ENCODE measurements around the gene DISP2. TPM values are rescaled to one million over a fixed set of nuclear protein-coding genes. Genes with fewer than 3 reads are reported as not detected.

Gene DISP2
- total and polyA plus RNA-seq, 4 donors = 0.08 to 0.60 (median 0.31) TPM

- Histone ChIP-seq H3K4me3 (ENCODE audit: low read length in 2 of 2) (no peak overlapping the region), H3K36me3 (ENCODE audit: control insufficient read depth in 1 of 2, insufficient read depth in 2 of 2, low read length in 1 of 2) (peaks cover 0 to 3% of the 10 kb centered on the region in 2 donors), H3K27ac (ENCODE audit: low read depth in 1 of 2, low read length in 2 of 2) (no peak overlapping the region), H3K9me3 (ENCODE audit: control insufficient read depth, low read length) (no peaks in the 10 kb centered on the region), H3K27me3 (ENCODE audit: control insufficient read depth in 1 of 2, insufficient read depth in 2 of 2, low read length in 1 of 2) (no peaks in the 10 kb centered on the region), H3K4me1 (ENCODE audit: control insufficient read depth in 1 of 2, insufficient read depth in 2 of 2, low read length in 2 of 2) (no peaks in the 10 kb centered on the region)
- intact Hi-C loops (cut with DNase I) = no loop called here
- DNase-seq (no peak), ATAC-seq (ENCODE audit: low FRiP score) (no peak)
- 62 to 68% methylated on average over 8 of the region's 8 CpGs for WGBS, 2 donors
Measured at GRCh38 chr15:40397688-40398412, 39.8 kb downstream of the DISP2 start.

- H3K4me3 ChIP-seq (ENCODE audit: low read length in 2 of 2) = no peak overlapping the region
- H3K36me3 ChIP-seq (ENCODE audit: control insufficient read depth in 1 of 2, insufficient read depth in 2 of 2, low read length in 1 of 2) = peaks cover 0 to 3% of the 10 kb centered on the region in 2 donors
- no peaks in the 10 kb centered on the region for H3K27me3 ChIP-seq (ENCODE audit: control insufficient read depth in 1 of 2, insufficient read depth in 2 of 2, low read length in 1 of 2)
- H3K4me1 ChIP-seq (ENCODE audit: control insufficient read depth in 1 of 2, insufficient read depth in 2 of 2, low read length in 2 of 2) = no peaks in the 10 kb centered on the region
- intact Hi-C loops (cut with DNase I) = no loop called here
- WGBS, 2 donors = 78 to 87% methylated on average over 4 of the region's 4 CpGs
- H3K27ac ChIP-seq (ENCODE audit: low read depth in 1 of 2, low read length in 2 of 2) = no peak overlapping the region
- no peaks in the 10 kb centered on the region for H3K9me3 ChIP-seq (ENCODE audit: control insufficient read depth, low read length)
- DNase-seq (peak in 1 of 2 donors; percentile 62), ATAC-seq (ENCODE audit: low FRiP score) (no peak)
Measured at GRCh38 chr15:40398413-40398873, 40.4 kb downstream of the DISP2 start.

DNA sequence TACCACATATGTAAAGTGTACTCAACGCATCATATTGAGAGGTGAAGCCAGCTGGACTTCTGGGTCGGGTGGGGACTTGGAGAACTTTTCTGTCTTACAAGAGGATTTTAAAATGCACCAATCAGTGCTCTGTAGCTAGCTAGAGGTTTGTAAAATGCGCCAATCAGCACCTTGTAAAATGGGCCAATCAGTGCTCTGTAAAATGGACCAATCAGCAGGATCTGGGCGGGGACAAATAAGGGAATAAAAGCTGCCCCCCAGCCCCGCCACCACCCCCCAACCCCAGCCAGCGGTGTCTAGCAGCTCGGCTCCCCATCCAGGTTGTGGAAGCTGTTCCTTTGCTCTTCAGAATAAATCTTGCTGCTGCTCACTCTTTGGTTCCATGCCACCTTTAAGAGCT is 41.4 kb downstream of the DISP2 start:
- no peaks in the 10 kb centered on the region for H3K9me3 ChIP-seq (ENCODE audit: control insufficient read depth, low read length)
- ATAC-seq (ENCODE audit: low FRiP score) (no peak), DNase-seq (no peak)
- no peak overlapping the region for H3K27ac ChIP-seq (ENCODE audit: low read depth in 1 of 2, low read length in 2 of 2)
- 78 to 86% methylated on average over 7 of the region's 7 CpGs for WGBS, 2 donors
- intact Hi-C loops (cut with DNase I) = no loop called here
- H3K4me3 ChIP-seq (ENCODE audit: low read length in 2 of 2) = no peak overlapping the region
- no peaks in the 10 kb centered on the region for H3K27me3 ChIP-seq (ENCODE audit: control insufficient read depth in 1 of 2, insufficient read depth in 2 of 2, low read length in 1 of 2)
- no peaks in the 10 kb centered on the region for H3K4me1 ChIP-seq (ENCODE audit: control insufficient read depth in 1 of 2, insufficient read depth in 2 of 2, low read length in 2 of 2)
- no peaks in the 10 kb centered on the region for H3K36me3 ChIP-seq (ENCODE audit: control insufficient read depth in 1 of 2, insufficient read depth in 2 of 2, low read length in 1 of 2)

DNA sequence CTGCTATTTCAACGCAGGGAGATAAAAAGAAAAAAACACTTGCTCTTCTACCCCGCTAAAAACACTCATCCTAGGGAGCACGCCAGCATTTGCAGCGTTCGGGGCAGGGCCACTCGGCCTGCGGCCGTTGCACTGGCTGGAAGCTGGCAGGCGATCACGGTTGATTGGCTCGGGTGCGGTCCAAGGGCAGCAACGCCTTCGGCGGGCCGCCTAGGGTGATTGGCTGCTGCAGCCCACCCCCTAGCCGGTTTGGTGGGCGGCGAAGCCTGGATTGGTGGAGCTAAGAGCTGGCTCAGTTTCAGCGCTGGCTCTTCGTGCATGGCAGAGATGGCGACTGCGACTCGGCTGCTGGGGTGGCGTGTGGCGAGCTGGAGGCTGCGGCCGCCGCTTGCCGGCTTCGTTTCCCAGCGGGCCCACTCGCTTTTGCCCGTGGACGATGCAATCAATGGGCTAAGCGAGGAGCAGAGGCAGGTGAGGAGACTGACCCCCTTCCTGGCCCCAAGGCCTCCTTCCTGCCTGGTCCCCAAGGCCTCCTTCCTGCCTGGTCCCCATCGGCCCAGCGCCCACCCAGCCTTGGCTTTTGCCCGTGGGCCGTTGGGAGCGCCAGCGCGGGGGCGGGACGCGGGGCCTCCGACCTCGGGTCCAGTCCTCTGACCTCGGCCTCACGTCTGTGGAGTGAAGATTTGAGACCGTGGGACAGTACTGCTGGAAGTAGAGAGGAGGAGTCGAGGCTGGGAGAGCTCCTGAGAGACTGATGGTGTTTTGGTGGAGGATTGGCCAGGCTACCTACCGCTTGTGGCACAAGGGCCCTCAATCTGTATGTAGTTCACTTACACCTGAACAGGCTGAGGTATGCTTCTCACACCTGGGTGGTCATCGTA is 47.7 kb downstream of the DISP2 start, which contains the start of gene IVD:
Gene IVD, plus strand, starts transcription at position 295 of the 881 bp plus-strand sequence. Its CDS starts 33 bp downstream, at position 328.
- H3K27me3 ChIP-seq (ENCODE audit: control insufficient read depth in 1 of 2, insufficient read depth in 2 of 2, low read length in 1 of 2) = no peaks in the 10 kb centered on the region

DNA sequence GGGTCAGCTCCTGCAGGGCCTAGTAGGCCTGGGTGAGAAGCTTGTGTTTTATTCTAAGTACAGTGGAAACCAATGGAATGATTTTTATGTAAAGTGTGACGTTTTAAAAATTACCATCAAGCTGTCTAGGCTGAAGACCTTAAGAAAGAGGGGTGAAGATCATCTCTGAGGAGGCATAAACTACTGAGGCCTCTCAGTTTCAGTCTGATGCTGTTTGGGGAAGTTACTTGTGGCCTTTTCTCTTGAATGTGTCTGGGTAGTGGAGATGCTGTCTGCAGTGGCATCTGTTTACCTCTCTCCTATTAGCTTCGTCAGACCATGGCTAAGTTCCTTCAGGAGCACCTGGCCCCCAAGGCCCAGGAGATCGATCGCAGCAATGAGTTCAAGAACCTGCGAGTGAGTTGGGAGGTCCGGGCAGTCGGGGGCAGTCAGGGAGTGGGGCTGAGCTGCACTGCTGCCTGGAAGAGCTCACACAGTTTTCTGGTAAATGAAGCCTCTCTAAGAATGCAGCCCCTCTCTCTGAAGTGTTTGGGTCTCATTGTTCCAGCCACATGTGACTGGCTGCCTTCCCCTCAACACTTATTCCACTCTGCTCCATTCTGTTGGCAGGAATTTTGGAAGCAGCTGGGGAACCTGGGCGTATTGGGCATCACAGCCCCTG is 49.4 kb downstream of the DISP2 start:
- Histone ChIP-seq H3K9me3 (ENCODE audit: control insufficient read depth, low read length) (no peaks in the 10 kb centered on the region), H3K4me1 (ENCODE audit: control insufficient read depth in 1 of 2, insufficient read depth in 2 of 2, low read length in 2 of 2) (no peaks in the 10 kb centered on the region), H3K27me3 (ENCODE audit: control insufficient read depth in 1 of 2, insufficient read depth in 2 of 2, low read length in 1 of 2) (no peaks in the 10 kb centered on the region), H3K4me3 (ENCODE audit: low read length in 2 of 2) (no peak overlapping the region), H3K27ac (ENCODE audit: low read depth in 1 of 2, low read length in 2 of 2) (no peak overlapping the region), H3K36me3 (ENCODE audit: control insufficient read depth in 1 of 2, insufficient read depth in 2 of 2, low read length in 1 of 2) (peaks cover 0 to 9% of the 10 kb centered on the region in 2 donors)
- DNase-seq = no peak
- intact Hi-C loops (cut with DNase I) = loop anchor here in 1 of 2 donors (5.0 kb wide), 1 partner anchor 40 kb away; no protein-coding TSS in a partner anchor
- no peak for ATAC-seq (ENCODE audit: low FRiP score)
- 80 to 83% methylated on average over 8 of the region's 8 CpGs for WGBS, 2 donors

More for the DNA sequence above, 47.7 kb downstream of the DISP2 start, which contains the start of gene IVD:
- intact Hi-C loops (cut with DNase I) = loop anchor here in 1 of 2 donors (5.0 kb wide), 1 partner anchor 38 kb away; no protein-coding TSS in a partner anchor
- WGBS, 2 donors = 1% methylated on average over 53 to 54 of the region's 54 CpGs
- DNase-seq (peak; percentile 98), ATAC-seq (ENCODE audit: low FRiP score) (peak; percentile 99)
- peak within 1 kb of the TSS; percentile 84 to 92 for H3K4me3 ChIP-seq (ENCODE audit: low read length in 2 of 2)
- H3K36me3 ChIP-seq (ENCODE audit: control insufficient read depth in 1 of 2, insufficient read depth in 2 of 2, low read length in 1 of 2) = no peaks in the 10 kb centered on the region
- peak within 1 kb of the TSS in 1 of 2 donors; percentile 2 for H3K27ac ChIP-seq (ENCODE audit: low read depth in 1 of 2, low read length in 2 of 2)
- no peaks in the 10 kb centered on the region for H3K9me3 ChIP-seq (ENCODE audit: control insufficient read depth, low read length)
- H3K4me1 ChIP-seq (ENCODE audit: control insufficient read depth in 1 of 2, insufficient read depth in 2 of 2, low read length in 2 of 2) = no peaks in the 10 kb centered on the region

DNA sequence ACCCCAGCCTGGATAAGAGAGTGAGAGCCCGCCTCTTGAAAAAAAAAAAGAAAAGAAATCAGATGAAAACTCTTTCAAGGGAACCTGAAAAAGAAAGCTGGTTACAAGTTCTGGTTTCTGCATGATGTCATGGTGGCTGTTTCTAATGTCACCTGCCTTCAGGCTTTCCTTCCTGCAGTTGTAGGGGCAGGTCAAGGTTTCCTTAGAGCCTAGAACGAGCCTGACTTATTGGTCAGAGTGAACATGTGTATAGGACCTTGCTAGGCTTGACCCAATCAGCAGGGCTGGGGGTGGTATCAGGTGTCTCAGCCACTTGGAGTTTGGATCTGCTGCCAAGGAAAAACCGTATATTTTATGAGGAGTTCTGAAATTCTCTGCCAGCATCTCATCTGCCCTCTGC is 51.3 kb downstream of the DISP2 start:
- no peak for DNase-seq
- intact Hi-C loops (cut with DNase I) = loop anchor here in 1 of 2 donors (5.0 kb wide), 1 partner anchor 42 kb away; no protein-coding TSS in a partner anchor
- no peak for ATAC-seq (ENCODE audit: low FRiP score)

GRCh38 chr15:40410476-40410875 is 52.5 kb downstream of the DISP2 start:
- DNase-seq (no peak), ATAC-seq (ENCODE audit: low FRiP score) (no peak)
- 92 to 95% methylated on average over 11 of the region's 11 CpGs for WGBS, 2 donors
- no peak overlapping the region for H3K4me3 ChIP-seq (ENCODE audit: low read length in 2 of 2)
- intact Hi-C loops (cut with DNase I) = no loop called here
- H3K27ac ChIP-seq (ENCODE audit: low read depth in 1 of 2, low read length in 2 of 2) = no peak overlapping the region
- H3K27me3 ChIP-seq (ENCODE audit: control insufficient read depth in 1 of 2, insufficient read depth in 2 of 2, low read length in 1 of 2) = no peaks in the 10 kb centered on the region
- no peaks in the 10 kb centered on the region for H3K9me3 ChIP-seq (ENCODE audit: control insufficient read depth, low read length)
- no peaks in the 10 kb centered on the region for H3K4me1 ChIP-seq (ENCODE audit: control insufficient read depth in 1 of 2, insufficient read depth in 2 of 2, low read length in 2 of 2)
- peaks cover 5 to 15% of the 10 kb centered on the region in 2 donors for H3K36me3 ChIP-seq (ENCODE audit: control insufficient read depth in 1 of 2, insufficient read depth in 2 of 2, low read length in 1 of 2)

More for the DNA sequence above, 51.3 kb downstream of the DISP2 start:
- H3K27ac ChIP-seq (ENCODE audit: low read depth in 1 of 2, low read length in 2 of 2) = no peak overlapping the region
- H3K4me1 ChIP-seq (ENCODE audit: control insufficient read depth in 1 of 2, insufficient read depth in 2 of 2, low read length in 2 of 2) = no peaks in the 10 kb centered on the region
- H3K36me3 ChIP-seq (ENCODE audit: control insufficient read depth in 1 of 2, insufficient read depth in 2 of 2, low read length in 1 of 2) = peaks cover under 1 to 9% of the 10 kb centered on the region in 2 donors
- WGBS, 2 donors = 70 to 84% methylated on average over 3 of the region's 3 CpGs
- no peaks in the 10 kb centered on the region for H3K9me3 ChIP-seq (ENCODE audit: control insufficient read depth, low read length)
- H3K27me3 ChIP-seq (ENCODE audit: control insufficient read depth in 1 of 2, insufficient read depth in 2 of 2, low read length in 1 of 2) = no peaks in the 10 kb centered on the region
- H3K4me3 ChIP-seq (ENCODE audit: low read length in 2 of 2) = no peak overlapping the region

DNA sequence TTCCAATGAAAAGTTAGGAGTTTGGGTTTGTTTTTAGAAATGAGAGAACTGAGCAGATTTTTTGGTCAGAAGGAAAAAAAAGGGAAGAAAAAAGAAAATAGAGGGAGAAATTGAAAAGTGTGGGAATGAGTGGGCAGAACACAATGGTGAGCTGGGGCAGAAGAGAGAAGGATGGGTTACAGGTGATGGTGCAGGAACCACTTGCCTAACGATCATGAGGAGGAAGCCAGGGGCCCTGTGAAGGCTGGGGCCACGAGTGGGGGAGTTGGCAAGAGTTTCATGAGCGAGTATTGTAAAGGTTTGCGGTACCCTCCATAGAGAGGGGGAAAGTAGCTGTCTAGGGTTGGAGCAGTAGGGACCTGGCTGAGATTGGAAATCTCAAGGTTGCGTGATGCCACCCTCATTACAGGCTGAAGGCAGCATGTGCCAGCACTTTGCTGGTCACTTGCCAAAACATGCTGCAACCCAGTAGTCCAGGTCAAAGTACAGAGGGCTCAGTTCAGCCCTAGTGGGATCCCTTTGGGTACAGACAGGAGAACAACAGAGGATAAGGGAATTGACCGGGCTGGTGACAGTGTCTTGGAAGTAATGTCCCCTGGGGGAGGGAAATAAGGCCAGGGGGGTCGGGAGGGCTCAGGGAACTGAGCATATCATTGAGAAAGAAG is 54.2 kb downstream of the DISP2 start:
- no peak for ATAC-seq (ENCODE audit: low FRiP score)
- peaks cover 10 to 20% of the 10 kb centered on the region in 2 donors for H3K36me3 ChIP-seq (ENCODE audit: control insufficient read depth in 1 of 2, insufficient read depth in 2 of 2, low read length in 1 of 2)

More for the DNA sequence above, 54.2 kb downstream of the DISP2 start:
- intact Hi-C loops (cut with DNase I) = no loop called here
- 85 to 88% methylated on average over 7 of the region's 7 CpGs for WGBS, 2 donors
- H3K4me3 ChIP-seq (ENCODE audit: low read length in 2 of 2) = no peak overlapping the region
- DNase-seq = no peak
- H3K9me3 ChIP-seq (ENCODE audit: control insufficient read depth, low read length) = no peaks in the 10 kb centered on the region
- H3K27ac ChIP-seq (ENCODE audit: low read depth in 1 of 2, low read length in 2 of 2) = no peak overlapping the region
- H3K27me3 ChIP-seq (ENCODE audit: control insufficient read depth in 1 of 2, insufficient read depth in 2 of 2, low read length in 1 of 2) = no peaks in the 10 kb centered on the region
- no peaks in the 10 kb centered on the region for H3K4me1 ChIP-seq (ENCODE audit: control insufficient read depth in 1 of 2, insufficient read depth in 2 of 2, low read length in 2 of 2)
